Measurements from ENCODE around the gene KTN1. TPM values are rescaled to one million over a fixed set of nuclear protein-coding genes. Genes with fewer than 3 reads are reported as not detected.

KTN1 gene
- total RNA-seq, 2 donors from 2014 or later = 81.6 to 83.5 TPM

DNA sequence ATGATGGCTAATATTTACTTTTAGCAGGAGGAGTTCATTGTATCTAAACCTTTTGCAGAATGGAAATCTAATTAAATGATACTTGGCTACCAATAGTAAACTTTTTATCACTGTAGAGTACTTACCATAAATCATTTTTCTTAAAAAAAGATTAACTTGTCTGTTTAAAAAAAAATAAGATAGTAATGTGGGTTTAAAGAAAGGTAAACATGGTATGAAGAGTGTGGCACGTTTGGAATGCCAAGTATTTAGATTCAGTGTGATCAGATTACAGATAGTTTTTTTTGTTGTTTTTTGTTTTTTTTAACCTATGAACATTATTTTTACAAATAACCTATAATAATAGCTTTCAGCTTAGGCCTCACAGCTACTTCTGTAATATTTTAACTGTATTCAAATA is 25.8 kb downstream of the KTN1 start:
- ATAC-seq = no peak
- Mint-ChIP-seq H3K4me3 (no peak overlapping the region), H3K27me3 (no peaks in the 10 kb centered on the region), H3K27ac (peak overlapping the region; percentile 39), H3K4me1 (peaks cover 18% of the 10 kb centered on the region), H3K36me3 (ENCODE audit: low read depth) (no peaks in the 10 kb centered on the region)
- H3K9me3 ChIP-seq (ENCODE audit: control insufficient read depth, low read length, poor library complexity, severe bottlenecking) = no peaks in the 10 kb centered on the region
- DNase-seq = no peak

DNA sequence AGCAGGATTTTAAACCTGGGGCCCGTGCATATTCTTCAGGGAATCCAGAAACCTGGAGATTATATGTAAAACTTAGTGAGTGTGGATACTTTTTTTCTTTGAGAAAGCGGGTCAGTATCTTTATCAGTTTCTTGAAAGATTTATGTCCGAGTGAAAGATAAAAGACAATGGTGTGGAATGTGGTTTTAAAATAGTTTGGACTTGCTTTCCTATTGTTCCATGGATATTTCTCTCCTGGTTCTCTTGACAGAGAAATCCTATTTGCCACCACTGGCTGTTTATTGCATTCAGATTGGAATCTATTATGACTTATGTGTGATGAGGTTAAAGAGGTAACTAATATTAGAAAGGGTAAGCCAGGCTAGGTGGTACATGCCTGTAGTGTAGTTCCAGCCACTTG is 27.4 kb downstream of the KTN1 start:
- H3K27ac Mint-ChIP-seq = no peak overlapping the region
- no peaks in the 10 kb centered on the region for H3K9me3 ChIP-seq (ENCODE audit: control insufficient read depth, low read length, poor library complexity, severe bottlenecking)
- H3K4me3 Mint-ChIP-seq = no peak overlapping the region
- DNase-seq (no peak), ATAC-seq (no peak)
- H3K36me3 Mint-ChIP-seq (ENCODE audit: low read depth) = peaks cover 3% of the 10 kb centered on the region
- H3K27me3 Mint-ChIP-seq = no peaks in the 10 kb centered on the region
- H3K4me1 Mint-ChIP-seq = peaks cover 21% of the 10 kb centered on the region

DNA sequence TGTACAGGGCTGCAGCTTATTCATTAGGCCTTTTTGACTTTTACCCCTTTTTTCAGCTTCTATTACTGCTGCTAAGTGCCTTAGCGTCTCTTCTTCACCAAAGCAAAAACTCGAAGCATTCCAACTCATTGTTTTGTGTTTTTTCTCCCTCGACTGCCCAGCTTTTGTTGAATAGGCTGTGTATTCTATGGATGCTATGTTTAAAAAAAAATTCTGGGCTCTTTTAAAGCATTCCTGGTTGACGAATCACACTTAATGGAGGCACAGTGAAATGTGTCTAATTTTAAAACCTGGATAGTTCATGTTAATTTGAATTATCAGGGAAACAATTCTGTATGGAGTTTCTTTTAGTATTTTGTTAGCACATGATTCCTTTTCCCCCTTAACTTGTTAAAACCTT is 29.7 kb downstream of the KTN1 start:
- H3K9me3 ChIP-seq (ENCODE audit: control insufficient read depth, low read length, poor library complexity, severe bottlenecking) = no peaks in the 10 kb centered on the region
- peak overlapping the region; percentile 10 for H3K27ac Mint-ChIP-seq
- H3K4me1 Mint-ChIP-seq = peaks cover 34% of the 10 kb centered on the region
- peaks cover 5% of the 10 kb centered on the region for H3K36me3 Mint-ChIP-seq (ENCODE audit: low read depth)
- H3K27me3 Mint-ChIP-seq = no peaks in the 10 kb centered on the region
- DNase-seq = no peak
- no peak for ATAC-seq
- H3K4me3 Mint-ChIP-seq = no peak overlapping the region

DNA sequence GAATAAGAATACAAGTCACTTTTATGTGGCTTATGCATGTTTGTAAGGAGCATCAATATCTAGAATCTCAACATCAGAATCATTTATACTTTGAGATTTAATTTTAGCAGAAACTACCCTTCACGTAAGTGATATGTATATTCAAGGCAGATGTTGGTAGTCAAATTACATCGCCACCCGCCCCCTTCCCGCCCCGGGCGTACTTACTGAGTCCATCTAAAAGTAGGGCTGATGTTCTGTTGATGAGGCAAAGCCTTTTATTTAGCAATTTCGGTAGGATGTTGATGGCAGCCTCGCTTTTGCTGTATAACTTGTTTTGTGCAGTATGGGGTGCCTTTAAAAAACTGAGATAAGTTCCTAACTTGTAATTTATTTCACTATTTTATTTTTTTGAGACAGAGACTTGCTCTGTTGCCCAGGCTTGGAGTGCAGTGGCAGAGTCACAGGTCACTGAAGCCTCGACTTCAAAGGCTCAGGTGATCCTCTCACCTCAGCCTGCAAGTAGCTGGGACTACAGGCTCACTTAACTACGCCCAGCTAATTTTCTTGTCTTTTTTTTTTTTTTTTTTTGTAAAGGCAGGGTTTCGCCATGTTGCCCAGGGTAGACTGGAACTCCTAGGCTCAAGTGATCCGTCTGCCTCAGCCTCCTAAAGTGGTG is 30.8 kb downstream of the KTN1 start:
- Mint-ChIP-seq H3K27me3 (no peaks in the 10 kb centered on the region), H3K27ac (no peak overlapping the region), H3K4me3 (no peak overlapping the region), H3K4me1 (peaks cover 36% of the 10 kb centered on the region), H3K36me3 (ENCODE audit: low read depth) (peaks cover 9% of the 10 kb centered on the region)
- H3K9me3 ChIP-seq (ENCODE audit: control insufficient read depth, low read length, poor library complexity, severe bottlenecking) = no peaks in the 10 kb centered on the region
- ATAC-seq (no peak), DNase-seq (no peak)

DNA sequence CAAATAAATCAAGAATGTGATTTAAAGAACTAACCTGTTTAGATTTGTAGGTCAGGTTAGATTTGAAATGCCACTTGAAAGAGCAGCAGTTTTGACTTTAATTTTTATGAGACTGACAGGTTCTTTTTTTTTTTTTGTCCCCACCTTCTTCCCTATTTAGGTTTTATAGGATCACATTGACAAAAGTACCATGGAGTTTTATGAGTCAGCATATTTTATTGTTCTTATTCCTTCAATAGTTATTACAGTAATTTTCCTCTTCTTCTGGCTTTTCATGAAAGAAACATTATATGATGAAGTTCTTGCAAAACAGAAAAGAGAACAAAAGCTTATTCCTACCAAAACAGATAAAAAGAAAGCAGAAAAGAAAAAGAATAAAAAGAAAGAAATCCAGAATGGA is 31.9 kb downstream of the KTN1 start:
- Mint-ChIP-seq H3K36me3 (ENCODE audit: low read depth) (peaks cover 12% of the 10 kb centered on the region), H3K27me3 (no peaks in the 10 kb centered on the region), H3K4me1 (peaks cover 36% of the 10 kb centered on the region), H3K4me3 (no peak overlapping the region), H3K27ac (no peak overlapping the region)
- DNase-seq (no peak), ATAC-seq (no peak)
- no peaks in the 10 kb centered on the region for H3K9me3 ChIP-seq (ENCODE audit: control insufficient read depth, low read length, poor library complexity, severe bottlenecking)

DNA sequence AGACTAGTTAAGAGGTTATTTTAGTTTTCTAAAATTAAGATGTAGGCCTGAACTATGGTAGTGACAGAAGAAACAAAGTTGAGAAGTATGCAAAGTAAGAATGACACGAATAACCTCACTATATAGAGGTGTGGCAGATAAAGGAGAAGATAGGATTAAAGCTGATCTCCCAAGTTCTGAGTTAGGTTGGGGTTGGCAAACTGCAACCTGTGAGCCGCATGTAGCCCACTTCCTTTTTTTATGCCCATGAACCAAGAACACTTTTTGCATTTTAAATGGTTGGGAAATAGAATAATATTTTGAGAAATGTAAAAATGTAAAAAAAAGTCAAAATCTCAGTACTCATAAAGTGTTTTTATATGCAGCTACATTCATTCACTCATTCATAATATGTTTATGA is 34.3 kb downstream of the KTN1 start:
- Mint-ChIP-seq H3K27me3 (no peaks in the 10 kb centered on the region), H3K36me3 (ENCODE audit: low read depth) (peaks cover 12% of the 10 kb centered on the region), H3K4me3 (no peak overlapping the region), H3K4me1 (peaks cover 26% of the 10 kb centered on the region), H3K27ac (no peak overlapping the region)
- DNase-seq (no peak), ATAC-seq (no peak)
- H3K9me3 ChIP-seq (ENCODE audit: control insufficient read depth, low read length, poor library complexity, severe bottlenecking) = no peaks in the 10 kb centered on the region

DNA sequence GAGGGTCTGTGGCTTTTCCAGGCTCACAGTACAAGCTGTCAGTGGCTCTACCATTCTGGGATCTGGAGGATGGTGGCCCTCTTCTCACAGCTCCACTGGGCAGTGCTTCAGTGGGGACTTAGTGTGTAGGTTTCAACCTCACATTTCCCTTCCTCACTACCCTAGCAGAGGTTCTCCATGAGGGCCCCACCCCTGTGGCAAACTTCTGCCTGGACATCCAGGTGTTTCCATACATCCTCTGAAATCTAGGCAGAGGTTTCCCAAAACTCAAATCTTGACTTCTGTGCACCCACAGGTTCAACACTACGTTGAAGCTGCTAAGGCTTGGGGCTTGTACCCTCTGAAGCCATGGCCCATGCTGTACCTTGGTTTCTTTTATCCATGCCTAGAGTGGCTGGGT is 40.3 kb downstream of the KTN1 start:
- no peak overlapping the region for H3K27ac Mint-ChIP-seq
- H3K4me1 Mint-ChIP-seq = peaks cover 13% of the 10 kb centered on the region
- H3K36me3 Mint-ChIP-seq (ENCODE audit: low read depth) = peaks cover 24% of the 10 kb centered on the region
- H3K4me3 Mint-ChIP-seq = no peak overlapping the region
- DNase-seq (no peak), ATAC-seq (no peak)
- no peaks in the 10 kb centered on the region for H3K27me3 Mint-ChIP-seq
- H3K9me3 ChIP-seq (ENCODE audit: control insufficient read depth, low read length, poor library complexity, severe bottlenecking) = no peaks in the 10 kb centered on the region

DNA sequence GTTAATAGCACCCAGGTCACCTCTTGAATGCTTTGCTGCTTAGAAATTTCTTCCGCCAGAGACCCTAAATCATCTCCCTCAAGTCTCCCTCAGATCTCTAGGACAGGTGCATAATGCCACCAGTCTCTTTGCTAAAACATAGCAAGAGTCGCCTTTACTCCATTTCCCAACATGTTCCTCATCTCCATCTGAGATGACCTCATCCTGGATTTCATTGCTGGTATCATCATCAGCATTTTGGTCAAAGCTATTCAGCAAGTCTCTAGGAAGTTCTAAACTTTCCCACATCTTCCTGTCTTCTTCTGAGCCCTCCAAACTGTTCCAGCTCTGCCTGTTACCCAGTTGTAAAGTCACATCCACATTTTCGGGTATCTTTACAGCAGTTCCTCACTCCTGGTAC is 41.0 kb downstream of the KTN1 start:
- DNase-seq (no peak), ATAC-seq (no peak)
- Mint-ChIP-seq H3K4me3 (no peak overlapping the region), H3K27me3 (no peaks in the 10 kb centered on the region), H3K36me3 (ENCODE audit: low read depth) (peaks cover 21% of the 10 kb centered on the region), H3K27ac (no peak overlapping the region), H3K4me1 (peaks cover 14% of the 10 kb centered on the region)
- no peaks in the 10 kb centered on the region for H3K9me3 ChIP-seq (ENCODE audit: control insufficient read depth, low read length, poor library complexity, severe bottlenecking)

DNA sequence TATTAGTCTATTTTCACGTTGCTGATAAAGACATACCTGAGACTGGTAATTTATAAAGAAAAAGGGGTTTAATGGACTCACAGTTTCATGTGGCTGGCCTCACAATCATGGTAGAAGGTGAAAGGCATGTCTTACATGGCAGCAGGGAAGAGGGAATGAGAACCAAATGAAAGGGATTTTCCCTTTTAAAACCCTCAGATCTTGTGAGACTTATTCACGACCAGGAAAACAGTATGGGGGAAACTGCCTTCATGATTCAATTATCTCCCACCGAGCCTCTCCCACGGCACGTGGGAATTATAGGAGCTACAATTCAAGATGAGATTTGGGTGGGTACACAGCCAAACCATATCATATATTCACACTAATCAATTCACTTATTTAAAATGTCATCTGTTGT is 41.4 kb downstream of the KTN1 start:
- DNase-seq (no peak), ATAC-seq (no peak)
- H3K4me3 Mint-ChIP-seq = no peak overlapping the region
- no peak overlapping the region for H3K27ac Mint-ChIP-seq
- H3K4me1 Mint-ChIP-seq = peaks cover 16% of the 10 kb centered on the region
- peaks cover 22% of the 10 kb centered on the region for H3K36me3 Mint-ChIP-seq (ENCODE audit: low read depth)
- no peaks in the 10 kb centered on the region for H3K27me3 Mint-ChIP-seq
- no peaks in the 10 kb centered on the region for H3K9me3 ChIP-seq (ENCODE audit: control insufficient read depth, low read length, poor library complexity, severe bottlenecking)

DNA sequence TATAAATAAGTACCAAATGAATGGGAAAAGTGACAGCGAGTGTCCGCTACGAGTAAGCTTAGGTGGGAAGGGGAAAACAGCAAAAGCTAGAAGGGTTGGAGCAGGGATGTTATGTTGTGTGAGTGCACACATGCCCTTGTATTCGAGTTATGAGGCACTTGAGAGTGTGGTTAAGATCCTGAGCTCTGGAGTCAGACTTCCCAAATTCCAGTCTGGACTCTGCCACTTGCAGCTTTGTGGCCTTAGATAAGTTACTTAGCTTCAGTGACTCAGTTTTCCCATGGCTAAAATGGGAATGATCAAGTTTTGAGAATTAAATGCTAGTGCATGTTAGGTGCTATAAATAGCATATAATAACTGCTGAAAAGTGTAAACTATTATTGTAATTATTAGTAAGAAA is 44.9 kb downstream of the KTN1 start:
- H3K4me1 Mint-ChIP-seq = peaks cover 24% of the 10 kb centered on the region
- peaks cover 25% of the 10 kb centered on the region for H3K36me3 Mint-ChIP-seq (ENCODE audit: low read depth)
- H3K4me3 Mint-ChIP-seq = no peak overlapping the region
- no peak for DNase-seq
- no peaks in the 10 kb centered on the region for H3K9me3 ChIP-seq (ENCODE audit: control insufficient read depth, low read length, poor library complexity, severe bottlenecking)
- ATAC-seq = no peak
- no peaks in the 10 kb centered on the region for H3K27me3 Mint-ChIP-seq
- H3K27ac Mint-ChIP-seq = no peak overlapping the region

DNA sequence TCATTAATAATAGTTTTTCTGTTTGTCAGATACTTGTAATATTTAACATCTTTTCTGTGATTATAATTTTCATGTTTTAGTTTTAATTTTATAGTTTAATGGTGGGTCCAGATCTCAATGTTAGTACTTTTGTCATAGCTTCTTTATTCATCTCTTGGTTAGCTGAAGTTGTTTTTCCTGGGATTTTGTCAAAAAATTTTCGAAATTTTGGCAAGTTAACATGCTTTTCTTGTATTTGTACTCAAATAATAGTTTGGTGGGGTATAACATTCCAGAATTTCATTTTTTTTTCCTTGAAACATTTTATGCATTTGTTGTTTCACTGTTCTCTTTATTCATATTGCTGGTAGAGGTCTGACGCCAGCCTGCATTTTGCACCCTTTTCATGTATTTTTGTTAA is 45.5 kb downstream of the KTN1 start:
- Mint-ChIP-seq H3K36me3 (ENCODE audit: low read depth) (peaks cover 30% of the 10 kb centered on the region), H3K27ac (no peak overlapping the region), H3K27me3 (no peaks in the 10 kb centered on the region), H3K4me1 (peaks cover 29% of the 10 kb centered on the region), H3K4me3 (no peak overlapping the region)
- DNase-seq (no peak), ATAC-seq (no peak)
- H3K9me3 ChIP-seq (ENCODE audit: control insufficient read depth, low read length, poor library complexity, severe bottlenecking) = no peaks in the 10 kb centered on the region

DNA sequence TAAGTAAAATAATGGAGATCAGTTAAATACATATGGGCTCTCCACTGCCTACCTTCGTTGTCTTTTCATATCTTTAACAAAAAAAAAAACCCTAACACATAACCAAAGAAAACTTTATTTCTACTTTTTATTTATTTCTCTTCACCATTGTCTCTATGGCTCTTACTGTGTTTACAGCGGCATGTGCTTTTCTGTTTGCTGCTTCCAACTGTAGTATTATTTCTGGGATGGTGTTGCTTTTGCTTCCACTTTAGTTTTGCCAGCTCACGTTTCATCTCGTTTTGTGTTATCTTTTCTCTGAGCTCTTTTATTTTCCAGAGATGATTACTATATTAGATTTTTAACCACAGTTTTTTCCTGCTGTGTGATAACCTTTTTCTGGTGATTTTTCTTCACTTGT is 46.1 kb downstream of the KTN1 start:
- Mint-ChIP-seq H3K4me3 (no peak overlapping the region), H3K4me1 (peaks cover 32% of the 10 kb centered on the region), H3K27me3 (no peaks in the 10 kb centered on the region), H3K36me3 (ENCODE audit: low read depth) (peaks cover 28% of the 10 kb centered on the region), H3K27ac (no peak overlapping the region)
- ATAC-seq (no peak), DNase-seq (no peak)
- no peaks in the 10 kb centered on the region for H3K9me3 ChIP-seq (ENCODE audit: control insufficient read depth, low read length, poor library complexity, severe bottlenecking)

DNA sequence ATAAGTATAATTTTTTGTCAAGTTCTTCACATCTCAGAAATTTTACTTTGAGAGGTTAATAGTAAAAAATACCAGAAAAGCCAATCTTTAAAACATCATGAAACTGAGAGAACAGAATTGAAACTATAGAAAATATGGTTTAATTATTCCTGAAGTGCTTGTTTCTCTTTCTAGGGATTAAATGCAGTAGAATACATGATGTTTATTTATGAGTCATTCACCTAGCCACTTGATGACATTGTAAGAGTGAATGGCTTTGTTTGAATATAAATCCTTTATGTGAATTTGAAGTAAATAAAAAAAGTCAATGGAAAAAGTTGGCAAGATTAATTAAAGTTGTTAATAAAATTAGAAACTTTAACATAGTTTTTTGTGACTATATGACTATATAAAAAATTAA is 48.4 kb downstream of the KTN1 start:
- Mint-ChIP-seq H3K36me3 (ENCODE audit: low read depth) (peaks cover 27% of the 10 kb centered on the region), H3K4me3 (no peak overlapping the region), H3K4me1 (peaks cover 29% of the 10 kb centered on the region), H3K27ac (no peak overlapping the region), H3K27me3 (no peaks in the 10 kb centered on the region)
- ATAC-seq (no peak), DNase-seq (no peak)
- no peaks in the 10 kb centered on the region for H3K9me3 ChIP-seq (ENCODE audit: control insufficient read depth, low read length, poor library complexity, severe bottlenecking)

DNA sequence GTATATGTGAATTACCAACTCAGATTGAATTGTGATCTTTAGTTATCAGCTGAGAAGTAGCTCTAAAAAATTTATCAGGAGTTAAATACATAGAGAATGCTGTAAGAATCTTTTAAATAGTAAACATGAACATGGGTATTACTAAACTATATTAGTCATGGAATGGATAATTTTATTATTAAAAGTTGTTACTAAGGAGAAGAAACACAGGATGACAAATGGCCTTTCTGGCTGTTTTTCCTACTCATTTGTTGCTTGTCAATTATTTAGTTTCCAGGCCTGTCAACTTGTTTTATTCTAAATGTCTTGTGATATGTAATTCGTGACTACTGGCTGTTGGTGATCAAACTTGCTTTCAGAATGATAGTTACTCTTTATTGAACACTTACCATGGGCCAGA is 58.7 kb downstream of the KTN1 start:
- DNase-seq = no peak
- H3K36me3 Mint-ChIP-seq (ENCODE audit: low read depth) = peaks cover 3% of the 10 kb centered on the region
- H3K27ac Mint-ChIP-seq = no peak overlapping the region
- no peaks in the 10 kb centered on the region for H3K27me3 Mint-ChIP-seq
- H3K4me1 Mint-ChIP-seq = peaks cover 5% of the 10 kb centered on the region
- no peaks in the 10 kb centered on the region for H3K9me3 ChIP-seq (ENCODE audit: control insufficient read depth, low read length, poor library complexity, severe bottlenecking)
- no peak overlapping the region for H3K4me3 Mint-ChIP-seq
- no peak for ATAC-seq

All from T-helper 17 cell (primary cell).